Spleen (tissue), 11 donors: ENCODE measurements around the gene KCNQ5. TPM values are rescaled to one million over a fixed set of nuclear protein-coding genes. Genes with fewer than 3 reads are reported as not detected.

Experiments
- DNase-seq: peaks from one replicate; pipeline ENCODE4 v3.0.0-alpha.2; 2020
- H3K27ac ChIP-seq, 8 donors: fragments of 200-600 bp; sonication (generic) in 7 of 8; 1 replicate in 4 of 8; 2 replicates in 4 of 8; pipeline versions ENCODE4 v1.5.0 to v1.8.0; 2016 to 2021; ENCODE audit warnings: inconsistent platforms in 4 of 8, mild to moderate bottlenecking in 4 of 8, moderate library complexity in 1 of 8
- H3K27me3 ChIP-seq, 7 donors: fragments of 200-600 bp; sonication (generic) in 6 of 7; replicated peaks in 1 of 7; 1 replicate in 4 of 7; 2 replicates in 3 of 7; pipeline versions ENCODE4 v1.5.0 to v1.8.0; 2016 to 2021; ENCODE audit warnings: inconsistent platforms in 3 of 7, mild to moderate bottlenecking in 1 of 7
- H3K36me3 ChIP-seq, 6 donors: fragments of 200-600 bp; sonication (generic) in 5 of 6; 1 replicate in 4 of 6; 2 replicates in 2 of 6; pipeline versions ENCODE4 v1.5.0 to v1.8.0; 2016 to 2021; ENCODE audit warnings: inconsistent platforms in 2 of 6
- H3K4me1 ChIP-seq, 6 donors: fragments of 200-600 bp; sonication (generic) in 5 of 6; 1 replicate in 3 of 6; 2 replicates in 3 of 6; pipeline versions ENCODE4 v1.5.0 to v1.8.0; 2016 to 2021; ENCODE audit warnings: inconsistent platforms in 3 of 6
- H3K4me3 ChIP-seq, 8 donors: fragments of 200-600 bp; sonication (generic) in 7 of 8; 1 replicate in 4 of 8; 2 replicates in 4 of 8; pipeline versions ENCODE4 v1.5.0 to v1.8.0; 2016 to 2021; ENCODE audit warnings: inconsistent platforms in 4 of 8, mild to moderate bottlenecking in 4 of 8, moderate library complexity in 2 of 8
- H3K9me3 ChIP-seq, 8 donors: fragments of 200-600 bp; sonication (generic) in 7 of 8; 1 replicate in 4 of 8; 2 replicates in 4 of 8; pipeline versions ENCODE4 v1.5.0 to v1.8.0; 2016 to 2021; ENCODE audit warnings: inconsistent platforms in 4 of 8
- CTCF ChIP-seq, 11 experiments: fragments of 200-600 bp in 7 of 11; fragments of 450-650 bp in 4 of 11; sonication (generic) in 4 of 11; IDR thresholded peaks in 8 of 11; conservative IDR thresholded peaks in 3 of 11; 1 replicate in 7 of 11; 2 replicates in 4 of 11; pipeline versions ENCODE4 v1.4.0 to v1.8.0; 2016 to 2021; ENCODE audit warnings: antibody characterized with exemption in 11 of 11, inconsistent platforms in 4 of 11, mild to moderate bottlenecking in 1 of 11
- POLR2A ChIP-seq, 3 donors: fragments of 450-650 bp; IDR thresholded peaks; one replicate each; pipeline ENCODE4 v1.5.1; 2017; ENCODE audit warnings: antibody characterized with exemption in 3 of 3, mild to moderate bottlenecking in 1 of 3
- POLR2AphosphoS5 ChIP-seq, 3 donors: sonication (generic); formaldehyde crosslinking; IDR thresholded peaks; one replicate each; pipeline ENCODE4 v1.5.1; 2017; ENCODE audit warnings: antibody characterized with exemption in 3 of 3
- WGBS, 5 donors: extraction: QIAGEN DNeasy Blood & Tissue Kit in 3 of 5; methylation state at CpG; one replicate each; pipeline versions ENCODE4 v1.1.5 to v1.1.7; 2013 to 2018; 5-methylcytosine and 5-hydroxymethylcytosine counted together
- intact Hi-C: fragments of 100-400 bp; cut with DNase I; formaldehyde crosslinking; loops from one replicate; pipeline ENCODE4 v1.15.0; 2023; ENCODE audit warnings: low total_unique reads
- polyA plus RNA-seq, 3 donors: library from polyadenylated mRNA; stranded (reverse); fragments of 200-250 nt; gene quantifications; one replicate each; pipeline ENCODE4 v1.2.1, GENCODE V29; 2013
- total RNA-seq, 7 donors: library from RNA; depleted of rRNA in 3 of 7; stranded (reverse); fragments of >200 nt in 3 of 7; fragmentation: NEBNext Ultra II Directional in 4 of 7; extraction: Animal tissue kit (Norgen Biotek cat#: 25700) in 4 of 7; gene quantifications; one replicate each; pipeline versions ENCODE4 v1.1.0 to v1.2.1, GENCODE V29; 2016 to 2021
- donor health status: healthy with polysubstance abuse.
- donor health status: DM: no; HTN: no; CAD: no; lungs with moderate emphysema.
- donor health status: DM: no; HTN: no; CAD: no.
- donor health status: Bipolar disorder and iron deficiency.
- donor health status: healthy.
- donor health status: DM: no; HTN: no; CAD: no.
- donor health status: DM: yes; HTN: yes; CAD: no.

The KCNQ5 gene
- total and polyA plus RNA-seq, 10 donors = 1.3 to 8.7 (median 4.4) TPM

- no peak for TF ChIP-seq POLR2A (IDR thresholded peaks at IDR 0.05)
- no peak for TF ChIP-seq POLR2AphosphoS5 (IDR thresholded peaks at IDR 0.05)
- no peak for TF ChIP-seq CTCF (IDR thresholded peaks at IDR 0.05 in 8 of 11, conservative IDR thresholded peaks at IDR 0.05 in 3 of 11)
- H3K4me3 ChIP-seq = no peak overlapping the region
- no peaks in the 10 kb centered on the region for H3K27me3 ChIP-seq
- no peaks in the 10 kb centered on the region for H3K36me3 ChIP-seq
- no peak overlapping the region for H3K27ac ChIP-seq
- H3K4me1 ChIP-seq = peaks cover 0 to 6% (median 0%) of the 10 kb centered on the region in 6 donors
- no peak for DNase-seq
- WGBS, 5 donors = 65 to 81% (median 68%) methylated on average over 4 of the region's 4 CpGs
- H3K9me3 ChIP-seq = no peaks in the 10 kb centered on the region
- intact Hi-C loops = no loop called here
These were observed 332.9 kb downstream of the KCNQ5 start for GRCh38 chr6:72954716-72955115.

- intact Hi-C loops = no loop called here
- H3K4me1 ChIP-seq = peaks cover 0 to 6% (median 0%) of the 10 kb centered on the region in 6 donors
- no peak overlapping the region for H3K27ac ChIP-seq
- DNase-seq = no peak
- 15 to 27% (median 17%) methylated on average over 2 of the region's 2 CpGs for WGBS, 5 donors
- no peaks in the 10 kb centered on the region for H3K36me3 ChIP-seq
- H3K4me3 ChIP-seq = no peak overlapping the region
- TF ChIP-seq POLR2A (IDR thresholded peaks at IDR 0.05) = no peak
- no peak for TF ChIP-seq CTCF (IDR thresholded peaks at IDR 0.05 in 8 of 11, conservative IDR thresholded peaks at IDR 0.05 in 3 of 11)
- TF ChIP-seq POLR2AphosphoS5 (IDR thresholded peaks at IDR 0.05) = no peak
- no peaks in the 10 kb centered on the region for H3K9me3 ChIP-seq
- H3K27me3 ChIP-seq = no peaks in the 10 kb centered on the region
These were observed 333.8 kb downstream of the KCNQ5 start for GRCh38 chr6:72955666-72956065.

GRCh38 chr6:72956272-72956671, 334.4 kb downstream of the KCNQ5 start:
- intact Hi-C loops = no loop called here
- H3K27ac ChIP-seq = no peak overlapping the region
- H3K9me3 ChIP-seq = no peaks in the 10 kb centered on the region
- no peaks in the 10 kb centered on the region for H3K27me3 ChIP-seq
- no peaks in the 10 kb centered on the region for H3K36me3 ChIP-seq
- H3K4me1 ChIP-seq = peaks cover 0 to 6% (median 0%) of the 10 kb centered on the region in 6 donors
- H3K4me3 ChIP-seq = no peak overlapping the region
- TF ChIP-seq POLR2AphosphoS5 (IDR thresholded peaks at IDR 0.05) (no peak), POLR2A (IDR thresholded peaks at IDR 0.05) (no peak), CTCF (IDR thresholded peaks at IDR 0.05 in 8 of 11, conservative IDR thresholded peaks at IDR 0.05 in 3 of 11) (no peak)
- WGBS, 5 donors = 35 to 59% (median 49%) methylated on average over 1 of the region's 1 CpG
- DNase-seq = no peak

GRCh38 chr6:72959821-72960220, 338.0 kb downstream of the KCNQ5 start:
- no peak for TF ChIP-seq CTCF (IDR thresholded peaks at IDR 0.05 in 8 of 11, conservative IDR thresholded peaks at IDR 0.05 in 3 of 11)
- no peak for TF ChIP-seq POLR2A (IDR thresholded peaks at IDR 0.05)
- no peak for TF ChIP-seq POLR2AphosphoS5 (IDR thresholded peaks at IDR 0.05)
- 68 to 88% (median 83%) methylated on average over 2 of the region's 2 CpGs for WGBS, 5 donors
- DNase-seq = no peak
- H3K27me3 ChIP-seq = no peaks in the 10 kb centered on the region
- intact Hi-C loops = no loop called here
- peaks cover 0 to 6% (median 0%) of the 10 kb centered on the region in 6 donors for H3K4me1 ChIP-seq
- H3K27ac ChIP-seq = no peak overlapping the region
- H3K9me3 ChIP-seq = no peaks in the 10 kb centered on the region
- no peaks in the 10 kb centered on the region for H3K36me3 ChIP-seq
- no peak overlapping the region for H3K4me3 ChIP-seq
